Loucy (cell line): ENCODE data around the gene SORCS2.

ENCODE experiments used
- CTCF ChIP-seq: fragments of 200-600 bp; sonication (generic); conservative IDR thresholded peaks from 2 replicates; pipeline ENCODE4 v1.5.1; 2014; ENCODE audit warnings: mild to moderate bottlenecking, antibody characterized with exemption, low read length
- EZH2phosphoT487 ChIP-seq: fragments of 200-600 bp; IDR thresholded peaks from 2 replicates; pipeline ENCODE4 v1.6.1; 2018; ENCODE audit warnings: antibody characterized with exemption, mild to moderate bottlenecking, moderate library complexity, borderline replicate concordance

GRCh38 chr4:7760706-7761105 lies 568.4 kb downstream of the SORCS2 start:
- TF ChIP-seq CTCF (no peak), EZH2phosphoT487 (no peak)
